K562 (cell line): ENCODE measurements around the gene MYBL2. TPM values are rescaled to one million over a fixed set of nuclear protein-coding genes. Genes with fewer than 3 reads are reported as not detected.

Source experiments
- ATAC-seq: fragments of 200-7000 bp; cut with Tn5 transposase; 3 replicates; pipeline ENCODE4 v1.9.1; 2020; ENCODE audit warnings: moderate library complexity
- BruUV-seq: library from RNA; stranded (reverse); fragments of 400-500 nt; replicated peaks from 2 replicates; lab custom pipeline; 2021; lab: Mats Ljungman, UMichigan
- CTCF ChIA-PET: fragments of 300-600 bp; formaldehyde crosslinking; extraction: SDS; loops from one replicate; lab custom pipeline; 2021; ENCODE audit warnings: low intra/inter-chr PET ratio; lab: Yijun Ruan, JAX
- POLR2A ChIA-PET: fragments of 300-600, 350-650 bp; sonication (Branson Sonifier 250); formaldehyde crosslinking; extraction: SDS; loops from one replicate; lab custom pipeline; 2021; ENCODE audit warnings: antibody characterized with exemption, inconsistent platforms; lab: Yijun Ruan, JAX
- DNase-seq, 4 experiments: peaks; one replicate each; pipeline versions ENCODE4 v3.0.0 to v3.0.0-alpha.2; 2011 to 2018; ENCODE audit warnings: low spot score in 3 of 4, mixed read lengths in 3 of 4; ENCODE audit errors: extremely low read depth in 1 of 4
- FAIRE-seq: peaks from 2 replicates; lab custom pipeline; 2011; peaks lifted over from hg19 to GRCh38; lab: Jason Lieb, UNC
- H2AFZ ChIP-seq: 2 replicates; pipeline ENCODE4 v1.6.0; 2011; ENCODE audit warnings: low read depth, low read length, control low read depth, inconsistent platforms
- H3K27ac ChIP-seq: fragments of 200-600 bp; 3 replicates; pipeline ENCODE4 v1.8.0; 2011; ENCODE audit warnings: low read depth, mild to moderate bottlenecking, control low read depth, inconsistent platforms, low read length, moderate library complexity, mixed read lengths; ENCODE audit errors: extremely low read depth
- H3K27me3 ChIP-seq, 2 experiments: fragments of 300-600 bp in 1 of 2; 2 replicates in 1 of 2; 3 replicates in 1 of 2; pipeline versions ENCODE4 v1.6.0 to v1.8.0; 2011; ENCODE audit warnings: inconsistent platforms in 2 of 2, low read length in 2 of 2, mild to moderate bottlenecking in 1 of 2, mixed read lengths in 1 of 2, moderate library complexity in 1 of 2; ENCODE audit not compliant: control insufficient read depth in 2 of 2, insufficient read depth in 2 of 2
- H3K36me3 ChIP-seq: fragments of 300-600 bp; 3 replicates; pipeline ENCODE4 v1.8.0; 2011; ENCODE audit warnings: mild to moderate bottlenecking, low read length, inconsistent platforms; ENCODE audit not compliant: control insufficient read depth, insufficient read depth
- H3K4me1 ChIP-seq, 2 experiments: fragments of 200-600 bp in 1 of 2; replicated peaks in 1 of 2; 2 replicates in 1 of 2; 3 replicates in 1 of 2; pipeline versions ENCODE4 v1.5.1 to v1.8.0; 2011; ENCODE audit warnings: inconsistent platforms in 2 of 2, low read length in 2 of 2, mild to moderate bottlenecking in 1 of 2, mixed read lengths in 1 of 2, moderate library complexity in 1 of 2; ENCODE audit not compliant: control insufficient read depth in 2 of 2, insufficient read depth in 2 of 2
- H3K4me2 ChIP-seq: 2 replicates; pipeline ENCODE4 v1.6.1; 2011; ENCODE audit warnings: low read length, control low read depth, inconsistent platforms, mixed read lengths; ENCODE audit not compliant: insufficient read depth
- H3K4me3 ChIP-seq: fragments of 200-600 bp; sonication (generic), shearing (Covaris generic); 2 replicates; pipeline ENCODE4 v1.5.1; 2016; ENCODE audit warnings: control low read depth, inconsistent platforms
- H3K79me2 ChIP-seq: fragments of 200-600 bp; 3 replicates; pipeline ENCODE4 v1.8.0; 2011; ENCODE audit warnings: low read length, inconsistent platforms; ENCODE audit not compliant: control insufficient read depth, insufficient read depth
- H3K9ac ChIP-seq, 2 experiments: 2 replicates each; pipeline versions ENCODE4 v1.6.0 to v1.6.1; 2011; ENCODE audit warnings: low read depth in 2 of 2, low read length in 2 of 2, control low read depth in 1 of 2, inconsistent platforms in 1 of 2, mild to moderate bottlenecking in 1 of 2, mixed read lengths in 1 of 2; ENCODE audit not compliant: insufficient read depth in 1 of 2
- H3K9me1 ChIP-seq: one replicate; pipeline ENCODE4 v1.6.0; 2011; ENCODE audit warnings: inconsistent platforms, mild to moderate bottlenecking, low read length, moderate library complexity; ENCODE audit not compliant: control insufficient read depth, insufficient read depth
- H3K9me3 ChIP-seq: replicated peaks from 2 replicates; pipeline ENCODE4 v1.5.1; 2011; ENCODE audit warnings: low read depth, low read length, inconsistent platforms; ENCODE audit not compliant: control insufficient read depth, insufficient read depth
- H4K20me1 ChIP-seq: replicated peaks from 2 replicates; pipeline ENCODE4 v1.6.1; 2011; ENCODE audit warnings: low read length, inconsistent platforms, mixed read lengths; ENCODE audit not compliant: control insufficient read depth, insufficient read depth
- ATF3 ChIP-seq, 2 experiments: fragments of 450-650 bp in 1 of 2; sonication (generic) in 1 of 2; formaldehyde crosslinking in 1 of 2; IDR thresholded peaks in 1 of 2; conservative IDR thresholded peaks in 1 of 2; 2 replicates each; pipeline versions ENCODE4 v1.6.1 to v1.8.1; 2016 to 2023; ENCODE audit warnings: mild to moderate bottlenecking in 2 of 2, moderate library complexity in 2 of 2, inconsistent platforms in 1 of 2, missing genetic modification reagents in 1 of 2
- GTF3C2 ChIP-seq: IDR thresholded peaks from 3 replicates; pipeline ENCODE4 v1.6.1; 2011; ENCODE audit warnings: borderline replicate concordance, mild to moderate bottlenecking, moderate library complexity; ENCODE audit not compliant: insufficient read length; ENCODE audit errors: extremely low read depth
- ILF3 ChIP-seq: fragments of 450-650 bp; IDR thresholded peaks from 2 replicates; pipeline ENCODE4 v1.6.1; 2018; ENCODE audit warnings: antibody characterized with exemption, mild to moderate bottlenecking, moderate library complexity, borderline replicate concordance
- RBM15 ChIP-seq: fragments of 200-400 bp; formaldehyde crosslinking; IDR thresholded peaks from 2 replicates; pipeline ENCODE4 v1.6.1; 2018; ENCODE audit warnings: mild to moderate bottlenecking, low read length, moderate library complexity; ENCODE audit not compliant: insufficient read depth
- TSHZ1 ChIP-seq: fragments of 250-450 bp; sonication (Bioruptor Pico); IDR thresholded peaks from 2 replicates; pipeline ENCODE4 v1.4.0; 2020; ENCODE audit warnings: mild to moderate bottlenecking, moderate library complexity
- ZNF3 ChIP-seq: fragments of 250-450 bp; sonication (Bioruptor Pico); IDR thresholded peaks from 2 replicates; pipeline ENCODE4 v1.5.0; 2021; ENCODE audit warnings: mild to moderate bottlenecking, moderate library complexity
- WGBS: fragments of 100-300 bp; shearing (Covaris generic); methylation state at CpG from one replicate; pipeline ENCODE4 v1.1.6; 2016; ENCODE audit warnings: low coverage, mixed read lengths; ENCODE audit not compliant: insufficient coverage; ENCODE audit errors: missing lambda C conversion rate; 5-methylcytosine and 5-hydroxymethylcytosine counted together
- in situ Hi-C: fragments of 300-500 bp; cut with MboI; formaldehyde crosslinking; loops from 4 replicates; pipeline ENCODE4 v1.15.0; 2018; ENCODE audit warnings: inconsistent platforms, mixed read lengths
- intact Hi-C: fragments of 100-400 bp; cut with micrococcal nuclease; formaldehyde crosslinking; loops from 2 replicates; pipeline ENCODE4 v1.14.2; 2022
- polyA plus RNA-seq, 8 experiments: library from polyadenylated mRNA; depleted of rRNA in 4 of 8; stranded (reverse) in 5 of 8; unstranded in 3 of 8; fragments of >200 nt; fragmentation: Nextera tagmentation in 2 of 8; fragmentation: Illumina TruSeq in 1 of 8; extraction: Ambion mirVana in 2 of 8; extraction: Trizol in 1 of 8; gene quantifications; 2 replicates each; pipeline versions ENCODE4 v1.2.1 to v1.2.3, GENCODE V29; 2011 to 2014; ENCODE audit warnings: inconsistent platforms in 1 of 8, missing spikeins in 1 of 8
- total RNA-seq, 7 experiments: library from RNA; depleted of rRNA in 6 of 7; stranded (reverse); fragments of >200 nt in 6 of 7; fragmentation: Illumina TruSeq in 2 of 7; extraction: Trizol in 2 of 7; gene quantifications; 2 replicates each; pipeline versions ENCODE4 v1.2.1 to v1.2.3, GENCODE V29; 2011 to 2021; ENCODE audit warnings: low replicate concordance in 1 of 7

MYBL2 gene
- total and polyA plus RNA-seq, 9 of the 15 experiments (the other 6 are each of a cell fraction or from before 2014, with no cell fraction given) = 4.4 to 169 (median 52.5) TPM

GRCh38 chr20:43731469-43731868 lies 64.6 kb downstream of the MYBL2 start (continued):
- TF ChIP-seq ATF3 (IDR thresholded peaks at IDR 0.05) (peak; percentile 92), ATF3 (CRISPR knock-in tag; conservative IDR thresholded peaks at IDR 0.05) (no peak)

- 0% methylated on average over 5 of the region's 5 CpGs for WGBS
- intact Hi-C loops (no loop called here), in situ Hi-C loops (no loop called here)
- no peak for TF ChIP-seq TSHZ1 (CRISPR knock-in tag)
- TF ChIP-seq ILF3 = no peak
- TF ChIP-seq RBM15 = no peak
- TF ChIP-seq ZNF3 (CRISPR knock-in tag) = no peak
- no peak for TF ChIP-seq GTF3C2
- no peak overlapping the region for H3K4me3 ChIP-seq
- H3K27me3 ChIP-seq = peaks cover 25 to 34% of the 10 kb centered on the region in 2 experiments; a peak in 4 of 5 replicates
- FAIRE-seq (no peak), ATAC-seq (no peak), DNase-seq (no peak)
- no peak overlapping the region for H2AFZ ChIP-seq
- no TSS peak for BruUV-seq
- no peaks in the 10 kb centered on the region for H3K9me3 ChIP-seq
- no peak overlapping the region for H3K9ac ChIP-seq
- H3K4me1 ChIP-seq = no peaks in the 10 kb centered on the region; a peak in 1 of 5 replicates
- no peaks in the 10 kb centered on the region for H3K9me1 ChIP-seq
- no peaks in the 10 kb centered on the region for H3K79me2 ChIP-seq
- peaks cover 4% of the 10 kb centered on the region; the same call in 1 of the 2 replicates for H4K20me1 ChIP-seq
- H3K36me3 ChIP-seq = no peaks in the 10 kb centered on the region
- H3K4me2 ChIP-seq = no peak overlapping the region
- no peak overlapping the region for H3K27ac ChIP-seq
- POLR2A ChIA-PET = interaction anchor here (2.1 kb wide), 1 partner anchor 11 kb away, joined by 9 read pairs; no protein-coding TSS in a partner anchor
- CTCF ChIA-PET = no interaction called here
Observed at GRCh38 chr20:43731927-43732326, 65.0 kb downstream of the MYBL2 start.
